Measurements from ENCODE around the gene PAM16.
"Not testable (repeated sequence)": the region's sequence is repeated elsewhere in the genome, so short reads cannot be mapped to it uniquely, and the experiment has no call there.

PAM16 gene

DNA sequence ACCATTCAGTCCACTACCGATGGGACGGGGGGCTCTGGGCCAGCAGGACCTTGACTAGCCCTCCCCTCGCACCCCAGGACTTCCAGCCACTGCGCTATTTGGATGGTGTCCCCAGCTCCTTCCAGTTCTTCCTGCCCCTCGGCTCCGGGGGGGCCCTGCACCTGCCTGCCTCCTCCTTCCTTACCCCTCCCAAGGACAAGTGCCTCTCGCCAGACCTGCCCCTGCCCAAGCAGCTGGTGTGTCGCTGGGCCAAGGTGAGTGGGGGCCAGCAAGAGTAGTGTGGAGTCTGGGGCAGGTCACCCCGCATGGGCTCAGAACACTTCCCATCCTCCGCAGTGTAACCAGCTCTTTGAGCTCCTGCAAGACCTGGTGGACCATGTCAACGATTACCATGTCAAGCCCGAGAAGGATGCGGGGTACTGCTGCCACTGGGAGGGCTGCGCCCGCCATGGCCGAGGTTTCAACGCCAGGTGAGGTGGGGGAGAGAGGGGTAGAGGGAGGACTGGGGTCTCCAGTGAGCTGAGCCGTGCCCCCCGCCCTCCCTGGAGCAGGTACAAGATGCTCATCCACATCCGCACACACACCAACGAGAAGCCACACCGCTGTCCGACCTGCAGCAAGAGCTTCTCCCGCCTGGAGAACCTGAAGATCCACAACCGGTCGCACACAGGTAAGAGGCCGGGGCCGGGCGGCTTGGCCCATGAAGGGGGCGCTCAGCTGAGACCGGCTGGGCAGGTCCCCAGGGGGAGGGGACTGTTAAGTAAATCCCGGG lies 16.2 kb downstream of the PAM16 start:
- no peak for DNase-seq (ENCODE audit: low read depth)

DNA sequence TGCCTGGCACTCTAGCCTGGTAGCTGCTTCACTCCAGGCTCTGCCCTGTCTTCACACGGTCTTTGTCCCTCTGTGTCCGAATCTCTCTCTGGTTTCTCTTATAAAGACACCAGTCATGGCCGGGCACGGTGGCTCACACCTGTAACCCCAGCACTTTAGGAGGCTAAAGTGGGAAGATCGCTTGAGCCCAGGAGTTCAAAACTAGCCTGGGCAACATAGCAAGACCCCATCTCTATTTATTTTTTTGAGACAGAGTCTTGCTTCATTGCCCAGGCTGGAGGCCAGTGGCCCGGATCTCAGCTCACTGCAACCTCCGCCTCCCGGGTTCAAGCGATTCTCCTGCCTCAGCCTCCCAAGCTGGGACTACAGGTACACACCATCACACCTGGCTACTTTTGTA lies 17.4 kb downstream of the PAM16 start:
- DNase-seq (ENCODE audit: low read depth): not testable (repeated sequence)

DNA sequence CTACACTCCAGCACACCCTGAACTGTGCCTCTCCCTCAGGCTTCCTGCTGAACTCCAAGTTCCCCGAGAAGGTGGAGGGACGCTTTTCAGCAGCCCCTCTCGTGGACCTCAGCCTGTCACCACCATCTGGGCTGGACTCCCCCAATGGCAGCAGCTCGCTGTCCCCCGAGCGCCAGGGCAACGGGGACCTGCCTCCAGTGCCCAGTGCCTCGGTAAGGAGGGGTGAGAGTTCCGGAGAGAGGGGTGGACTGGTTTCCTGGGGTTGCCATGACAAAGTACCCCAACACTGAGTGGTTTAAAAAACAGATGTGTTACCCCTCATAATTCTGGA lies 17.8 kb downstream of the PAM16 start:
- no peak for DNase-seq (ENCODE audit: low read depth)

DNA sequence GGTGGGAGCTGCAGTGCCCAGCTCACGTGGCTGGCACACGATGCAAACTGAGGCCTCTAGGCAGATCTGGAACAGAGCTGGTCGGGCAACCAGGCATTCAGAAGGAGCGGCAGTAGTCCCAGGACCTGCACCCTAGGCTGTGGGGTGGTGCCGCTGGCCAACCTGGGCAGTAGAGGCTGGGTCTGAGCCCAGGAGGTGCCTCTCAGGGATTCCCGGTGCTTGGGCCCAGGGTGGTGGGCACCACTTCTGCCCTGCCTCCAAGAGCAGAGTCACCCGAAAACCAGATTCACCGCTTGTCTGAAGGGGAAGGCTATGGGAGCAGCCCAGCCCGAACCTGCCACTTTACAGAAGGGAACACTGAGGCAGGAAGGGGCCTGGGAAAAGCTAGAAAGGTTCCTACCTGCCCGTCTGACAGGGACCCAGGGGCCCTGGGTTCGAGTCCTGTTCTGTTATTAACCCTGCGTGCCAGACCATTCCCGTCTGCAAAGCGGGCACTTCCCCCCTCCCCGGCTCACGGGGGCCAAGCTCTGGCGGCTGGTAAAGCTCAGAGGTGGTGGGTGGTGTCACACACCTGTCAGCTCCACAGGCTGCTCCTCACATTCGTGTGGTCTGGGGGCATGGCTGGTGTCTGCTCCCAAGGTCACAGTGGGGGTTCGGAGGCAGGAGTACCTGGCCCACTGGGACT lies 18.4 kb downstream of the PAM16 start:
- no peak for DNase-seq (ENCODE audit: low read depth)

DNA sequence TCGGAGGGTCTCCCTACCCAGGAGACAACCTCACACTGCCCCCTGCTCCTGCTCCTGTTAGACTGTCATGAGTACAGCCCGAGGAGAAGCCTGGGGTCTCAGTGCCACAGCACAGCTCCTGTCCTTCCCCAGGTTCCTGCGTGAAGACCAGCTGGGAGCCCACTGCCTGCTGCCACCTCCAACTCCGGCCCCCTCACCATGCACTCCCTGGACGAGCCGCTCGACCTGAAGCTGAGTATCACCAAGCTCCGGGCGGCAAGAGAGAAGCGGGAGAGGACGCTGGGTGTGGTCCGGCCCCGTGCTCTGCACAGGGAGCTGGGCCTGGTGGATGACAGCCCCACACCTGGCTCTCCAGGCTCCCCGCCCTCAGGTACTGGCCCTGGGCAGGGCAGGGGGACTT lies 19.0 kb downstream of the PAM16 start:
- DNase-seq (ENCODE audit: low read depth): no peak

DNA sequence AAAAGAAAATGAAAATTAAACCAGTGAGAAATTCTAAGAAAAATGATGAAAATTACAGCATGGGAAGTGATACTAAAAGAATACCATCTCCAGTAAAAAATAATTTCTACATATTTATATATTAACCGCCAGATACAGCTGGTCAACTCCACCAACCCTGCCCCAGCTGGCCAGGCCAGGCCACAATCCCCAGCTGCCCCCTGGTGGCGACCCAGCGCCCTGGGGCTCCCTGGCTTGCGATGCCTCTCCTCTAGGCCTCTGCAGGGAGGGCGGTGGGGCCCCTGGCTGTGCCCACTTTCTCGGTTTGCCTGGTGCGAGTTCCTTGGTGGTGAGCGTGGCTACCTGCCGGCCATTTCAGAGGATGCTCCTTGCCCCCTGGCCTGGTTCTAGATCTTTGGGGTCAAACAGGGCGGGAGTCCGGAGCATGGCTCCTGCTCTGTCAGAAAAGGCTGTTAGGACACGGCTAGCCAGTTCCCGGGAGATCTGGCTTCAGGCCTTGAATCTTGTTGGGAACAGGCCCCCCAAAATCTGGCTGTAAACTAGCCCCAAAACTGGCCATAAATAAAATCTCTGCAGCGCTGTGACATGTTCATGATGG lies 20.7 kb downstream of the PAM16 start:
- DNase-seq (ENCODE audit: low read depth): no peak

DNA sequence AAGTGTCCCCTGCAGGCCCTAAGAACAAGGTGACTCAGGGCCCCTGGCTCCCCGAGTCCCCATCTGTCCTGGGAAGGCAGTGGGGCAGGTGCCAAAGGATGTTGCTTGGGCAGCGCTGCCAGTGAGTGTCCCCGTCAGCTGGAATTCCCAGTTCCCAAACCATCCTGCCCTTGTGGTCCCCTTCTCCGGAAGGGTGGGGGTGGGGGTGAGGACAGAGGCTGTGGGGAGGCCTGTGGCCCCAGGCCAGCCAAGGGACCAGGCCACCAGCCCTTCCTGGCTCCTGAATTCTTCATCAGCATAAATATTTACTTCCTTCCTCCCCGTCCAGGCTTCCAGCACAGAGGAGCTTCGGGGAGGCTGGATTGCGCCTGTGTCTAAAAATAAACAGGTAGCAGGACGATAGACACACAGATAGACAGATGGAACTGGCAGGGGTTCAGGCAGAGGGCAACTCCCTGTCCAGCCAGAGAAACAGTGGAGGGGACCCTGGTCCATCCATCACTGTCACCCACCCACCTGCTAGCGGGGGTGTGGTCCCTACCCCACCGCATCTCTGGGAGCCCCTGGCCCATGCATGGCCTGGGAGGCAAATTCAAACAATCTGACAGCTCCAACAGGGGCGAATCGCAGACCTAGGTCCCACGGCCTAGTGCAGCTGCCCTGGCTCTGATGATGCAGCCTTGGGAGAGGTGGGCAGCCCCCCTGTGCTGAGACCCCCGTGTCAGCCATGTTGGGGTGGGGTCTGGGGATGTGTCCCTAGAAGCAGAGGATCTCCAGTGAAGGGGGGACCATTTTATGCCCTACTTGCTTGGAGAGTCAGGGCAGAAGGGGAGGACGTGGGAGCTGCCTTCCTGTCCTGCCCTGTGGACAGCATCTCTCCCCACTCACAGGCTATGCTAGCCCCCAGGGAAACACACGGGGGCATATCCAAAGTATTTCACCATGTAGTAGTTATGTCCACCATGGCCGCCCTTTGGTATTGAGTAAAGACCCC lies 22.0 kb downstream of the PAM16 start:
- DNase-seq (ENCODE audit: low read depth): no peak

DNA sequence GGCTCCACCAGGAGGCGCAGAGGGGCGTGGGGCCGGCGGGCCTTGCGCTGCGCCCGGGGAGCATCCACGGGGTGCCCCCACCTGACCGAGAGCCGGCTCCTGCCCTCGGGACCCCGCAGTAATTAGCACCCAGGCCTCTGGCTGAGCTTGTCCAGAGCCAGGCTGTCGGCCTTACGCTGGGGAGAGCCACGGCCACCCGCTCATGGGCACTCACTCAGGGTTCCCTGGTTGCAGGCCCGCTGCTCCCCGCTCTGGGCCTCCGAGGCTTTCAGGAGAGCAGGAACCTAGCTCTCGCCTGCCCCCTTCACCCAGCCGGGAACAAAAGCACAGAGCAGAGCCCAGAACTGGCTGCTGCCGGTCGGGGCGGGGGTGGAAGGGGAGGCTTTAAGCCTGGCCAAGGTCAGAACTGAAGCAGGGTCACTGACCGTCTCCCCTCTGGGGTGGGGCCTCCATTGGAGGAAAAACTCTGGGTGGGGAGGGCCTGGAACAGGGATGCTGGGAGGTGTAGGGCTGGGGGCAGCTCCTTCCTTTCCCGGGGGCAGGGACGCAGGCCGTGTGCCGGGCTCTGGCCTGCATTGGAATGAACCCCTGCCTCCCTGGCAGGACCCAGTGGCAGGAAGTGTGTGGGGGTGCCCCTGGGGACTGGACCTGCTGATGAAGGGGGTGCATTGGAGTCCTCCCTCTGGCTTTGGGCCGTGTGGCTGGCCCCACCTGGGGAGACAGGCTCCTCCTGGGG lies 22.9 kb downstream of the PAM16 start:
- DNase-seq (ENCODE audit: low read depth): no peak

DNA sequence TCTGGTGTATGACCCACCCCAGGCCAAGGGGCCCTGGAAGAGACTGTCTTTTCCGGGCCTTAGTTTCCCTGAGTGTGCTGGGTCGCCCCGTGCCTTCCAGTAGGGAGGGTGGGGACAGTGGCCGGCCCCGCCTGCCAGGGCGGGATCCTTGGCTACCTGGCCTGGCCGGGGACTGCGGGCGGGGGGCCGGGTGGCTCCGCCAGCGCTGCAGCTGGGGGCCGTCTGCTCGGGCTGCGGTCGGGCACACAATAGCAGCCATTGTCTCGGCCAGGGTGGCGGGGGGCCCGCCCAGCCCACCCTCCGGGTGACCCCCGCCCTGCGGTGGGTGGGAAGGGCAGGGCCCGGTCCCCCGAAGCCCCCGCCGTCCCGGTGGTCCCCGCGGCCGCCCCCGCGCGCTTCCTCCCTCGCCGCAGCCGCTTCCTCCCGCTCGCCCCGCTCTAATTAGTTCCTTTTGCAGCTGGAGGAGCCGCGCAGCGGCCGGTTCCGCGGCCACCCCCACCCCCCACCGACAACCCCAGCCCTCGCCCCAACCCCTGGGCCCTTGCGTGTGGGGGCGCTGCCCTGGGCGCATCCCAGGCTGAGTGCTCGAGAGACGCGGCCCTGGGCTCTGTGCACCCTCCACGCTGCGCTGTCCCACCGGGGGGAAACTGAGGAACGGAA lies 23.6 kb downstream of the PAM16 start:
- no peak for DNase-seq (ENCODE audit: low read depth)

DNA sequence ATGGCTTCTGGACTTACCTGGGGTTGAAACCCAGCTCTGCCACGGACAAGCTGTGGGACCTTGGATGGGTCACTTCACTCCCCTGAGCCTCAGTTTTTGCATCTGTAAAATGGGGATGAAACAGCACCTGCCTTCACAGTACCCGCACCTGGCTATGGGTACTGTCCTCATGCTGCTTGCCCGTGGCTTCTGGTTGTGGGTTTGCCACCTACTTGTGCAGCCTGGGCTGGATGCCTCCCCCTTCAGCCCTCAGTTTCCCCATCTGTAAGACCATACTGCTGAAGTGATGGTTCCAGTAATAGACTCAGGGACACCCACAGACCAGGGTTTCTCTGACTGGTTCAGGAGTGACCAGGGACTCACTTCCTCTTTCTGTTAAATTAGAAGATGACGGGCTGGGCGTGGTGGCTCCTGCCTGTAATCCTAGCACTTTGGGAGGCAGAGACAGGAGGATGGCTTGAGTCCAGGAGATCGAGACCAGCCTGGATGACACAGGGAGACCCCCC lies 25.8 kb downstream of the PAM16 start:
- DNase-seq (ENCODE audit: low read depth): no peak

DNA sequence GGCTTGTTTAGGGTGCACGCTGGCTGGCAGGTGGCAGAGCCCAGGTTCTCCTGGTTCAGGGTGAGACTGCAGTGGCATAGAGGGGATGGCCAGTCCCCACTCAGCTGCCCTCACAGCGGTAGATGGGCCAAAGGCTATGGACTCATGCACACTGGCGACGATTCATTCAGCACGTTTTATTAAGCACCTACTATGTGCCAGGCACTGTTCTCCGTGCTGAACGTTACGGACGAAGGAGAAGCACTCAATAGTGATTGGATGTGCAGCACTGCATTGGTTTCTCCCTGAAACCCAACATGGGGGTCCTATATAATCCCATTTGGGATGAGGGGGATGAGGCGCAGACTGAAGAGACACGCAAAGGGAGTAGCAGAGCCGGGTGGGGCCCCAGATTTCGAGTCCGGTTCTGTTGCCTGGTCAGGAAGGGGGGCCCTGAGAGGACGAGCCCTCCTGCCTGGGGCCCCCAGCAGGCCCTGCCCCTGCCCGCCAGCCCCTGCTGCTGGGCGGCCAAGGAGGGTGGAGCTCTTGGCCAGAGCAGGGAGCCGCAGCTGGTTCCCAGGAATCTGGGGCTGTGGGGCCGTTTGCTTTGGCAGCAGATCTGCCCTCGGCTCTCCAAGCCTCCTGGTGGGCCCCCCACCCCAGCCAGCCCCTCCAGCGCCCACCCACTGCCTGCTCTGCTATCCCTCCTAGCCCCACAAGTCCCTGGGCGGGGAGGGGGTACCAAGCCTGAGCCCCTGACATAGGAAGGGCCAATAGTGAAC lies 26.4 kb downstream of the PAM16 start:
- no peak for DNase-seq (ENCODE audit: low read depth)

DNA sequence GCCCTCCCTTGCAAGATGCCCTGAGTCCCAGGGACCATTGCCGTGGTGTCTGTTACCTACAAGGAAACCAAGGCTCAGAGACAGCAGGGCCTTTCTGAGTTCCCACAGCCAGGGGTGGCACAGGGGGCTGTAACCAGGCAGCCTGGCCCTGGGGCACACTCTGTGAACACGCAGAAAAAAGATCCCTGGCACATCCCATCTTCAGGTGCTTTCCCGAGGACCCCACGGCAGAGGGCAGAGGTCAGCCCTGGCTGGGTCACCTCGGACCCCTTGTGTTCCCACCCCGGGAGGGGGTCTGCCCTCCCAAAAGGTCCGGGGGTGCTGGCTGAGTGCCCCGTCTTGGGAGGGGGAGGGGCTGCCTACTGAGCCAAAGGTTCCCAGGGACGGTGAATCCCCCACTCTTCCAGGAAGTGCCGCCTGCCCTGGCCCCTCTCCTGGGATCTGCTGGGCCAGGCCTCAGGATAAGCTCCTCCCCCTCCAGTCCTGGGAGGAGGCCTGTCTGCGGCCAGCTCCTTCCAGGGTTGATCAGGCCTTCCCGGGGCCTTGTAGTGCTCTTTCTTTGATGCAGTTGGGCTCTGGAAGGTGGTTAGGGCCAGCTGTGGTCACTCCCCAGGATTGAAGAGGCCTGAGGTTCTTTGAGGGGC lies 27.2 kb downstream of the PAM16 start:
- DNase-seq (ENCODE audit: low read depth): no peak

DNA sequence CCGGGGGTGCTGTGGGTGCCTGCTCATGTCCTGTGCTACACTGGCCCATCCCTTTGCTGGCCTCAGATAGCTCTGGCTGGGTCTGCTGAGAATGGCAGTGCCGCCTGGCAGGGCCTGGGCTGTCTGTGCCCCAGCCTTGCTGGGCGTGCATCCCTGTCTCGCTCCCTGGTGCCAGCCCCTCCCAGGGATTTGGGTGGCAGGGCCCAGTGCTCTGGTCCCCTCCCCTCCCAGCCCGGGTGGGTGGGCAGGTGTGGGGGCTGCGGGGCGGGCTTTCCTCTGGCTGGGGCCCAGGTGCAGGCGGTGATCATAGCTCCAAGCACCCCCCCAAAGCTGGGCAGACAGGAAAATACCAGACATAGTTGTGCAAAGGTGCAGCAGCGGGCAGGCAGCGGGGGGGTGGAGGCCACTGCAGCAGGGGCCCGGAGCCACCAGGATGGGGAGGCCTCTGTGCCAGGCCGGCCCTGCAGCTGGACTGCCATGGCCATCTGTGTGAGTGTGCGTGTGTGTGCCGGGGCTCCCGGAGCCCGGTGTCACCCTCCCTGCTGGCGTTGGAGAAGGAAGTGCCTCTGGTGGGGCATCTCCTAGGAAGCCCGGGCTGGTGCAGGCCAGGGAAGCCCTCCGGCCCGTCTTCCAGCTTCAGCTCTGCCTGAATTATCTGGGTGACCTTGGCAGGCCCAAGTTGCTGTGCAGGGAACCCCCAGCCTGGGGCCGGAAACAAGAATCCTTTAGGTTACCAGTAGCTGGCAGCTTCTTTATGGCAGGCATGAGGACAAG lies 27.9 kb downstream of the PAM16 start:
- no peak for DNase-seq (ENCODE audit: low read depth)

DNA sequence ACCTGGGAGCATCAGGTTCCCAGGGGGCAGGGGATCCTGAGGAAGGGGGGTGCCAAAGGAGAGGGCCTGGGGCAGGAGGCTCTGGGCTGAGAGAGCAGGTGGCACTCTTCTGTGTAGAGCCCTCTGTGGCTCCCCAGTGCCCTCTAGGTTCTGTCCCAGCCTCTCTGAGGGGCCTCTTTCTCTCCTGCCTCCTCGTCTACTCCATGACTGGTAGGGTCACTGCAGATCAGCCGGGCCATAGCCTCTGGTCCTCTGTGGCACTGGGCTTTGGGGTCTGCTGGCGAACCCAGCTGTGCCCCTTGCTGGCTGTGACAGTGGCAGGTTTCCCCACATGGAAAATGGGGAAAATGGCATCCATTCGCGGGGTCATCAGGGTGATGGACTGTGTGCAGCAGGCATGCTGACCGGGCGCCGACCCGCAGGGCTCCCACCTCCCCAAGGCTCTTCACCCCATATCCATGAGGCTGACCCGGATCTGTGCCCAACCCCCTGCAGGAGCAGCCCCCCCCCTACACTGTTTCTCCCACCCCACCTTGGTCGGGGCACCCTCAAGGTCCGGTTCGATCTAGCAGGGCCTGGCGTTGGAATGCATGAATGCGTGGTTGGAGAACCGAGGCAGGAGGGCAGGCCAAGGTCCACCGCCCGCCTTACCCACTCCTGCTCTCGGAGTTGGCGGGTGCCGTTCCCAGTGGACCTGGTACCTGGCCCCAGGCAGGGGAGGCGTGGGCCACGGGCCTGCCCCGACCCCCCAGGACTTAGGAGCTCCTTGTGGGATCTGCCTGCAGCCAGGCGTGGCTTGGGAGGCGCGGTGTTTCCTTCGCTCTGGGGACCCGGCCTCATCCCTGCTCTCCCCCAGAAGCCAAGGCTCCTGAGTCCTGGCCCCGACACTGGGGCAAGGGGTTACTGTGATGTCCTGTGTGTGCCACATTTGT lies 28.7 kb downstream of the PAM16 start:
- no peak for DNase-seq (ENCODE audit: low read depth)

DNA sequence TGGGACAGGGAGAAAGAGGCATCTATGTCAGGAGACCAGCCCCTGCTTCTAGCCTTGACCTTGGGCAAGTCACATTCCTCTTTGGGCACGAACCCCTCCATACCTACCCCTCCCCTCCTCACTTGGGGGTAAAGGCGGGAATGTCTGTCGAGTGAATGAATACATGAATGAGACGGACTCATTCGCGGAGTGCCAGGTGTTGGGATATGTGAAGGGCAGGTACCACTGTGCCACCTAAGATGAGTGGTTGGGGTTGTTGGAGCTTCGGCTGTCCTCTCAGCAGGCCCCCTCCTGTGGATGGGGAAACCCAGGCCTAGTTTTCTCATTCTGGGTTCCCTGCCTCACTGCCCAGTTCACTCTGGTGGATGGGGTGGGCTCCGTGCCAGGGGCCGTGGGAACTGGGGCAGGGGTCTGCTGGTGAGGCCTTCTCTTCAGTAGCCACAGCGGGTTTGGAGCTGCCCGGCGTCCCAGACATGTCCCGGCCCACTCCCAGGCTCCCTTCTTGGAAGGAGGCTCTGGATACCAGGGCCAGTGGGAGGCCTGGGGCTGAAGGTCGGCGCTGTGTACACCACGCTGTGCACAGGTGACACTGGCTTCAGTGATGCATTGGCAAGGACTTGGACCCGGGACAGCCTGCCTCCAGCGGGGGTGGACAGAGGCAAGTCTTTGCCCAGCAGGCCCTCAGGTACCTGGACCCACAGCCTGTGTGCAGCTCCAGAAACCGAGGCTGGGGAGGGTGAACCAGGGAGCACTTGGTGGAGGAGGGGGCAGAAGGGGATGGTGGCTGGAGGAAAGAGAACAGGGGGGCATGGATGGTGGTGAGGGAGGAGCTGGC lies 29.6 kb downstream of the PAM16 start:
- DNase-seq (ENCODE audit: low read depth): no peak

DNA sequence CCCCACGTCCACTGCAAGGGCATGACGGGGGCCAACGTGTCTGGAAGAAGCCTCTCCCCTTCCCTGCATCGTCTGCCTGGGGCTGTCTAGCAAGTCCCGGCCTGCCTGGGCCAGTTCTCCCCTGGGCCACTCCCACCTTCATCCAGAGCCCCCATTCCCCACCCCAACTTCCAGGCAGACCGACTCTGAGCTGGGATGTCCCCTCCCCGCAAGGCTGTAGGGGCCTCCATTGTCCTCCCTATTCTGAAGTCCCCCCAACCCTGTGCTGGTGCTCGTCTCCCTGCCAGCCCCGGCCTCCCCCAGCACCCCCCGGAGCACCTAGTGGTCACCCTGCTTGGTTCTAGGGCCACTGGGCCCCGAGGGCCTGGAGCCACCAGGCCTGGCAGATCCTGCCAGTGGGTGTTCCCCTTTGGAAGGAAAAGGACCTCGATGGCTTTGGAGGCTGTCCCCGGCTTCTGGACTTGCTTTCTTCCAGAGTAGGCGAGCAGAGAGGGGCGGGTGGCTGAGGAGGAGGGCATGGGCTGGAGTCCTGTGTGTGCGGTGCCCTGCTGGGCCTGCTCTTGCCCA lies 30.5 kb downstream of the PAM16 start:
- no peak for DNase-seq (ENCODE audit: low read depth)

All from GM04504 (cell line).